Esophagus squamous epithelium (tissue), 4 donors: ENCODE measurements around the gene SPTLC3.

Experiments
- POLR2A ChIP-seq, 4 donors: fragments of 450-650 bp; IDR thresholded peaks; one replicate each; pipeline ENCODE4 v1.6.1; 2017; ENCODE audit warnings: antibody characterized with exemption in 4 of 4, mild to moderate bottlenecking in 4 of 4, moderate library complexity in 3 of 4
- TF ChIP-seq, protein P1 (sequence below), 6 experiments: fragments of 450-650 bp in 4 of 6; fragments of 200-600 bp in 2 of 6; sonication (generic) in 2 of 6; IDR thresholded peaks; one replicate each; pipeline ENCODE4 v1.5.1; 2016 to 2019; ENCODE audit warnings: antibody characterized with exemption in 6 of 6, mild to moderate bottlenecking in 4 of 6, moderate library complexity in 4 of 6

GRCh38 chr20:13025181-13025580 is 16.4 kb downstream of the SPTLC3 start:
- TF ChIP-seq, protein P1, sequence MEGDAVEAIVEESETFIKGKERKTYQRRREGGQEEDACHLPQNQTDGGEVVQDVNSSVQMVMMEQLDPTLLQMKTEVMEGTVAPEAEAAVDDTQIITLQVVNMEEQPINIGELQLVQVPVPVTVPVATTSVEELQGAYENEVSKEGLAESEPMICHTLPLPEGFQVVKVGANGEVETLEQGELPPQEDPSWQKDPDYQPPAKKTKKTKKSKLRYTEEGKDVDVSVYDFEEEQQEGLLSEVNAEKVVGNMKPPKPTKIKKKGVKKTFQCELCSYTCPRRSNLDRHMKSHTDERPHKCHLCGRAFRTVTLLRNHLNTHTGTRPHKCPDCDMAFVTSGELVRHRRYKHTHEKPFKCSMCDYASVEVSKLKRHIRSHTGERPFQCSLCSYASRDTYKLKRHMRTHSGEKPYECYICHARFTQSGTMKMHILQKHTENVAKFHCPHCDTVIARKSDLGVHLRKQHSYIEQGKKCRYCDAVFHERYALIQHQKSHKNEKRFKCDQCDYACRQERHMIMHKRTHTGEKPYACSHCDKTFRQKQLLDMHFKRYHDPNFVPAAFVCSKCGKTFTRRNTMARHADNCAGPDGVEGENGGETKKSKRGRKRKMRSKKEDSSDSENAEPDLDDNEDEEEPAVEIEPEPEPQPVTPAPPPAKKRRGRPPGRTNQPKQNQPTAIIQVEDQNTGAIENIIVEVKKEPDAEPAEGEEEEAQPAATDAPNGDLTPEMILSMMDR (IDR thresholded peaks at IDR 0.05) = no peak
- no peak for TF ChIP-seq POLR2A (IDR thresholded peaks at IDR 0.05)
